Left ventricle myocardium inferior (tissue), 1 donor: Measurements from ENCODE around the gene CXCL17. TPM values are rescaled to one million over a fixed set of nuclear protein-coding genes. Genes with fewer than 3 reads are reported as not detected.
"Not testable (repeated sequence)": the region's sequence is repeated elsewhere in the genome, so short reads cannot be mapped to it uniquely, and the experiment has no call there.

Source experiments
- DNase-seq: peaks from one replicate; pipeline ENCODE4 v3.0.0-alpha.2; 2020
- H3K27ac ChIP-seq: fragments of 200-600 bp; replicated peaks from 2 replicates; pipeline ENCODE4 v1.8.0; 2021
- H3K27me3 ChIP-seq: fragments of 200-600 bp; 2 replicates; pipeline ENCODE4 v1.8.0; 2021; ENCODE audit warnings: low read depth
- H3K36me3 ChIP-seq: fragments of 200-600 bp; 2 replicates; pipeline ENCODE4 v1.8.0; 2021
- H3K4me1 ChIP-seq: fragments of 200-600 bp; 2 replicates; pipeline ENCODE4 v1.8.0; 2021
- H3K4me3 ChIP-seq: fragments of 200-600 bp; 2 replicates; pipeline ENCODE4 v1.8.0; 2021; ENCODE audit warnings: mild to moderate bottlenecking, moderate library complexity
- H3K9me3 ChIP-seq: fragments of 200-600 bp; replicated peaks from 2 replicates; pipeline ENCODE4 v1.8.0; 2021
- CTCF ChIP-seq: fragments of 200-600 bp; IDR thresholded peaks from 2 replicates; pipeline ENCODE4 v1.8.0; 2021; ENCODE audit warnings: antibody characterized with exemption, mild to moderate bottlenecking, borderline replicate concordance
- intact Hi-C: fragments of 100-400 bp; cut with micrococcal nuclease; formaldehyde crosslinking; loops from one replicate; pipeline ENCODE4 v1.11.0; 2022
- total RNA-seq: library from RNA; stranded (reverse); fragmentation: NEBNext Ultra II Directional; extraction: Animal tissue kit (Norgen Biotek cat#: 25700); gene quantifications from one replicate; pipeline ENCODE4 v1.2.1, GENCODE V29; 2021
- donor health status: DM: no; HTN: yes; CAD: no; lungs with severe emphysema.

CXCL17 gene
- total RNA-seq, 1 donor from 2014 or later = not detected

GRCh38 chr19:42461700-42462324, 19.1 kb upstream of the CXCL17 start:
- intact Hi-C loops = no loop called here
- Histone ChIP-seq H3K27me3 (no peaks in the 10 kb centered on the region), H3K27ac (peak overlapping the region; percentile 49), H3K36me3 (no peaks in the 10 kb centered on the region), H3K4me1 (peaks cover 20% of the 10 kb centered on the region), H3K9me3 (no peaks in the 10 kb centered on the region), H3K4me3 (no peak overlapping the region)
- DNase-seq = no peak
- no peak for TF ChIP-seq CTCF

- DNase-seq, H3K27me3 ChIP-seq, intact Hi-C loops, H3K36me3 ChIP-seq, H3K9me3 ChIP-seq, H3K4me3 ChIP-seq: not testable (repeated sequence)
- peak overlapping the region; percentile 49 for H3K27ac ChIP-seq
- peaks cover 16% of the 10 kb centered on the region for H3K4me1 ChIP-seq
These were observed 18.5 kb upstream of the CXCL17 start for GRCh38 chr19:42461231-42461630.

- TF ChIP-seq CTCF = no peak
- Histone ChIP-seq H3K9me3 (no peaks in the 10 kb centered on the region), H3K27me3 (no peaks in the 10 kb centered on the region), H3K27ac (no peak overlapping the region), H3K4me3 (no peak overlapping the region), H3K36me3 (no peaks in the 10 kb centered on the region), H3K4me1 (peaks cover 16% of the 10 kb centered on the region)
- DNase-seq = no peak
- intact Hi-C loops = no loop called here
These were observed 17.2 kb upstream of the CXCL17 start for GRCh38 chr19:42459926-42460325.

GRCh38 chr19:42455621-42456081, 12.9 kb upstream of the CXCL17 start:
- Histone ChIP-seq H3K27ac (no peak overlapping the region), H3K36me3 (no peaks in the 10 kb centered on the region)
- intact Hi-C loops = no loop called here

GRCh38 chr19:42455086-42455485, 12.3 kb upstream of the CXCL17 start:
- Histone ChIP-seq H3K4me3 (no peak overlapping the region), H3K27ac (no peak overlapping the region), H3K36me3 (no peaks in the 10 kb centered on the region), H3K27me3 (no peaks in the 10 kb centered on the region), H3K9me3 (no peaks in the 10 kb centered on the region), H3K4me1 (peaks cover 16% of the 10 kb centered on the region)
- intact Hi-C loops = no loop called here
- TF ChIP-seq CTCF = no peak
- no peak for DNase-seq

More at GRCh38 chr19:42455621-42456081, 12.9 kb upstream of the CXCL17 start:
- no peak for TF ChIP-seq CTCF
- Histone ChIP-seq H3K27me3 (no peaks in the 10 kb centered on the region), H3K4me1 (peaks cover 13% of the 10 kb centered on the region), H3K9me3 (no peaks in the 10 kb centered on the region), H3K4me3 (no peak overlapping the region)
- DNase-seq = no peak

GRCh38 chr19:42452590-42452989, 9.8 kb upstream of the CXCL17 start:
- Histone ChIP-seq H3K4me1 (peaks cover 26% of the 10 kb centered on the region), H3K27ac (no peak overlapping the region), H3K27me3 (no peaks in the 10 kb centered on the region), H3K9me3 (no peaks in the 10 kb centered on the region), H3K4me3 (no peak overlapping the region), H3K36me3 (no peaks in the 10 kb centered on the region)
- DNase-seq = no peak
- intact Hi-C loops = loop anchor here (5.0 kb wide), 1 partner anchor 75 kb away; the partner anchor contains the start of gene CEACAM1
- no peak for TF ChIP-seq CTCF
